Parathyroid adenoma (tissue), 2 donors: Measurements from ENCODE around the gene GULP1.

Source experiments
- H2AFZ ChIP-seq: fragments of 300-600 bp; sonication (generic); one replicate; pipeline ENCODE4 v1.7.0; 2017; ENCODE audit warnings: antibody characterized with exemption, mild to moderate bottlenecking
- H3K27ac ChIP-seq: fragments of 300-600 bp; sonication (generic); one replicate; pipeline ENCODE4 v1.7.0; 2017
- H3K27me3 ChIP-seq: fragments of 300-600 bp; sonication (generic); one replicate; pipeline ENCODE4 v1.7.0; 2017; ENCODE audit warnings: low read length; ENCODE audit not compliant: control insufficient read depth, insufficient read depth
- H3K36me3 ChIP-seq: fragments of 300-600 bp; sonication (generic); one replicate; pipeline ENCODE4 v1.7.0; 2017; ENCODE audit warnings: low read length; ENCODE audit not compliant: control insufficient read depth, insufficient read depth
- H3K4me1 ChIP-seq: fragments of 300-600 bp; sonication (generic); one replicate; pipeline ENCODE4 v1.7.0; 2017; ENCODE audit warnings: control low read depth
- H3K4me2 ChIP-seq: fragments of 300-600 bp; sonication (generic); one replicate; pipeline ENCODE4 v1.7.0; 2017; ENCODE audit warnings: low read length
- H3K4me3 ChIP-seq: fragments of 300-600 bp; sonication (generic); one replicate; pipeline ENCODE4 v1.7.0; 2017; ENCODE audit warnings: low read depth, low read length
- H3K79me2 ChIP-seq: fragments of 300-600 bp; sonication (generic); one replicate; pipeline ENCODE4 v1.7.0; 2017; ENCODE audit warnings: control low read depth
- H3K9ac ChIP-seq: fragments of 300-600 bp; sonication (generic); one replicate; pipeline ENCODE4 v1.7.0; 2017; ENCODE audit warnings: mild to moderate bottlenecking
- H3K9me3 ChIP-seq: fragments of 300-600 bp; sonication (generic); one replicate; pipeline ENCODE4 v1.7.0; 2017; ENCODE audit warnings: low read length; ENCODE audit not compliant: control insufficient read depth
- TF ChIP-seq, protein P1 (sequence below): fragments of 300-600 bp; sonication (generic); IDR thresholded peaks from one replicate; pipeline ENCODE4 v1.7.0; 2017; ENCODE audit warnings: antibody characterized with exemption, mild to moderate bottlenecking
- donor health status: primary hyperparathyroidism.

The GULP1 gene

DNA sequence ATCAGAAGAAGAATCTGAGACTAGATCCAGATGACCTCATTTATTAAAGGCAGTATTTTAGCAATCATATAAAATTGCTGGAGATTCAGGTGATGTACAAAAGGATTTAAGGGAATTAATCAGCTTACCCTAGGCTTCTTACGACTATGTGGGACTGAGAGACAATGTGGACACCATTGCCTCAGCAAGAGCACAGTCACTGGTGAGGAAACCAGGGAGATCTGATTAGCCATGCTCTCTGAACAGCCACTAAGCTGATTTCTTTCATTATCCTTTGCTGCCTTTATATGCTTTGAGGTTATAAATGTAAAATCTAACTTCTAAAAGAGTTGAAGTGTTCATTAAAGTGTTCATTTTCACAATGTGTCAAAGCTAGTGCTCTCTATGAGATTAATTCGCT, 22.7 kb upstream of the GULP1 start:
- no peak overlapping the region for H3K27ac ChIP-seq
- H3K4me1 ChIP-seq = no peaks in the 10 kb centered on the region
- no peaks in the 10 kb centered on the region for H3K27me3 ChIP-seq
- H3K79me2 ChIP-seq = no peaks in the 10 kb centered on the region
- no peak overlapping the region for H2AFZ ChIP-seq
- no peaks in the 10 kb centered on the region for H3K9me3 ChIP-seq
- no peaks in the 10 kb centered on the region for H3K36me3 ChIP-seq
- TF ChIP-seq, protein P1, sequence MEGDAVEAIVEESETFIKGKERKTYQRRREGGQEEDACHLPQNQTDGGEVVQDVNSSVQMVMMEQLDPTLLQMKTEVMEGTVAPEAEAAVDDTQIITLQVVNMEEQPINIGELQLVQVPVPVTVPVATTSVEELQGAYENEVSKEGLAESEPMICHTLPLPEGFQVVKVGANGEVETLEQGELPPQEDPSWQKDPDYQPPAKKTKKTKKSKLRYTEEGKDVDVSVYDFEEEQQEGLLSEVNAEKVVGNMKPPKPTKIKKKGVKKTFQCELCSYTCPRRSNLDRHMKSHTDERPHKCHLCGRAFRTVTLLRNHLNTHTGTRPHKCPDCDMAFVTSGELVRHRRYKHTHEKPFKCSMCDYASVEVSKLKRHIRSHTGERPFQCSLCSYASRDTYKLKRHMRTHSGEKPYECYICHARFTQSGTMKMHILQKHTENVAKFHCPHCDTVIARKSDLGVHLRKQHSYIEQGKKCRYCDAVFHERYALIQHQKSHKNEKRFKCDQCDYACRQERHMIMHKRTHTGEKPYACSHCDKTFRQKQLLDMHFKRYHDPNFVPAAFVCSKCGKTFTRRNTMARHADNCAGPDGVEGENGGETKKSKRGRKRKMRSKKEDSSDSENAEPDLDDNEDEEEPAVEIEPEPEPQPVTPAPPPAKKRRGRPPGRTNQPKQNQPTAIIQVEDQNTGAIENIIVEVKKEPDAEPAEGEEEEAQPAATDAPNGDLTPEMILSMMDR = no peak
- no peak overlapping the region for H3K4me3 ChIP-seq
- no peak overlapping the region for H3K4me2 ChIP-seq
- H3K9ac ChIP-seq = no peak overlapping the region

DNA sequence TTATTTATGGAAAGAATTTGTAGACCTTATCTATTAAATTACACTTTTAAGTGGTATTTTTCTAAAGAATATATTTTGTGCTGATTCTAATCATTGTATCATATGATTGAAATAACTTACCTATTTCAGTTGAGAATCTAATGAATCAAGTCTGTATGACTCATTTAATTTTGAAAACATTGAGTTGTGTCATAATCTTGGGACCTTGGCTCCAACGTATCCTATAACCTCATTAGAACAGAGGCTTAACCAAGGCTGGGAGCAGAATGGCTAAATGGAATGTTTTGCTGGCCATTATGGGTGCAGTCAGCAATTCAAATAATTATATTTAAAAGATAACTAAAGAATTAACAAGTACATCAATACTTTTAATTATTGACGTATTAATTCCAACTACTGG, 19.6 kb upstream of the GULP1 start:
- TF ChIP-seq, protein P1 = no peak
- no peaks in the 10 kb centered on the region for H3K4me1 ChIP-seq
- H2AFZ ChIP-seq = no peak overlapping the region
- H3K27ac ChIP-seq = no peak overlapping the region
- no peaks in the 10 kb centered on the region for H3K27me3 ChIP-seq
- no peak overlapping the region for H3K4me3 ChIP-seq
- H3K9ac ChIP-seq = no peak overlapping the region
- no peak overlapping the region for H3K4me2 ChIP-seq
- H3K79me2 ChIP-seq = no peaks in the 10 kb centered on the region
- no peaks in the 10 kb centered on the region for H3K36me3 ChIP-seq
- no peaks in the 10 kb centered on the region for H3K9me3 ChIP-seq

DNA sequence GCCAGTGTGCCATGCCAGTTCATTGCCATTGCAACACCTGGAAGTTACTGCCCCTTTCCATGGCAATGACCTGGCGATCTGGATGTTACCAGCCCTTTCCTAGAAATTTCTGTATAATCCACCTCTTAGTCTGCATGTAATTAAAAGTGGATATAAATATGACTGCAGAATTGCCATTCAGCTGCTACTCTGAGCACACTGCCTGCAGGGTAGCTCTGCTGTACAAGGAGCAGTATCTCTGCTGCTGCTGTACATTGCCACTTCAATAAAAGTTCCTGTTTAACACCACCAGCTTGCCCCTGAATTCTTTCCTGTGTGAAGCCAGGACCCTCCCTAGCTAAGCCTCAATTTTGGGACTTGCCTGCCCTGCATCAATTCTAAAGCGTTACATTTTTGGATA, 17.4 kb upstream of the GULP1 start:
- Histone ChIP-seq H3K79me2 (no peaks in the 10 kb centered on the region), H2AFZ (no peak overlapping the region), H3K27ac (no peak overlapping the region), H3K4me2 (no peak overlapping the region), H3K9me3 (no peaks in the 10 kb centered on the region), H3K4me3 (no peak overlapping the region), H3K4me1 (no peaks in the 10 kb centered on the region), H3K36me3 (no peaks in the 10 kb centered on the region), H3K9ac (no peak overlapping the region), H3K27me3 (no peaks in the 10 kb centered on the region)
- TF ChIP-seq, protein P1 = no peak

DNA sequence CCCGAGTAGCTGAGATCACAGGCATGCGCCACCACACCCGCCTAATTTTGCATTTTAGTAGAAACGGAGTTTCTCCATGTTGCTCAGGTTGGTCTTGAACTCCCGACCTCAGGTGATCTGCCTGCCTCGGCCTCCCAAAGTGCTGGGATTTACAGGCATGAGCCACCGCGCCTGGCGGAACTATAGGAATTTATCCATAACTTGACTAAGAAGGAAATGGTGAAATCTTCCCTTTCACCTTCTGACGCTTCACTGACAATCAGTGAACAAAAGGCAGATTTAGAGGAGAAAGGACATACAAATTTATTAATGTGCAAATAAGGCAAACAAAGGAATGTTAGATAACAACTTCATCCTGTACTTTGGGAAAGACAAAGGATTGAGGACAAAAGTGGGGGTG, 15.4 kb upstream of the GULP1 start:
- Histone ChIP-seq H3K4me1 (no peaks in the 10 kb centered on the region), H2AFZ (no peak overlapping the region), H3K4me3 (no peak overlapping the region), H3K9ac (no peak overlapping the region), H3K79me2 (no peaks in the 10 kb centered on the region), H3K27me3 (no peaks in the 10 kb centered on the region), H3K27ac (no peak overlapping the region), H3K9me3 (no peaks in the 10 kb centered on the region), H3K4me2 (no peak overlapping the region), H3K36me3 (no peaks in the 10 kb centered on the region)
- TF ChIP-seq, protein P1 = no peak

DNA sequence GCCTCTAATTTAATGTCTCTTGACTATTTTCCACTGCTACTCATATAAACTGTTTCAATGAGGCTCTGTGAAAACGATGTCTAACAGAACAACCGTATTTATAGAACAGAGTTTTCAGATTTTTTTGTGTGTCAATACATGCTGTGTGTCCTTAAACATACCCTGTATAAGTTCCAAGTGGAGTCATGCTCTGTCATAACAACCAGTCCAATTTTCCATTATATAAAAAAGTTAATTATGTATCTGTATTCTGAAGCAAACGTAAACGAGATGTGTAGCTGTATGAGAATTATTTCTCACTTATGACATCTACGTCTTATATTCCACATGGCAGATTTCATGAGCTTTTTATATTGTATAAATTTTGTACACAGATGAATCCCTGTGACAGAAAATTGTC, 13.9 kb upstream of the GULP1 start:
- H3K9ac ChIP-seq = no peak overlapping the region
- H3K36me3 ChIP-seq = no peaks in the 10 kb centered on the region
- no peaks in the 10 kb centered on the region for H3K9me3 ChIP-seq
- no peaks in the 10 kb centered on the region for H3K79me2 ChIP-seq
- no peak overlapping the region for H3K4me3 ChIP-seq
- H2AFZ ChIP-seq = no peak overlapping the region
- no peak overlapping the region for H3K27ac ChIP-seq
- H3K27me3 ChIP-seq = no peaks in the 10 kb centered on the region
- H3K4me2 ChIP-seq = no peak overlapping the region
- TF ChIP-seq, protein P1 = no peak
- no peaks in the 10 kb centered on the region for H3K4me1 ChIP-seq
